ENCODE results near the gene PTPN4. TPM values are rescaled to one million over a fixed set of nuclear protein-coding genes. Genes with fewer than 3 reads are reported as not detected.
A peak's percentile ranks its signal among the peaks of the same experiment; 100 is the strongest.

Gene PTPN4
- total and polyA plus RNA-seq, 8 donors: 22.0 to 48.4 (median 28.9) TPM

DNA sequence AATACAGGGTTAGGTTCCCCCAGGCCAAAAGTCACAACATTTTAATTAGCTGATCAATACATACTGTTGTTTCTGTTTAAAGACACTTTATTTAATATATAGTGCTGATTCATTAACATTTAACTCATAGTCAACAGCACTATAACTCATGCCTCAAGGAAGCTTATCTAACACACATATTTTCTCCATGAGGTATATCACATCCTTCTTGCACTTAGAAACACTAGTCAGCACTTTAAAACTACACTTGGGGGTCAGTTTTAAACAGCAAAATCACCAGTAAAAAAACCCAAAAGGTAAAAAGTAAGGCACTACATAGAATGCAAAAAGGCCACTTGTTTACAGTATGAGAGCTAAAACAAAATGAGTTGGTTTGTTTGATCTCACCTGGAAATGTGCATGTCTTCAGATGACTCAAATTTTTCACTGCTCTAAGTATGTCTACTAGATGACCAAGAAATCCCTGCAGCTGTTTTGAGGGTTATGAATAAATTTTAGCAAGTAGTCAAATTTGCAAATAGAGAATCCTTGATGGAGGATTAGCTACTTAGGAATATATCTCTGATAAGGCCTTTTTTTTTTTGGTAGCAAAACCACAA, 199.0 kb downstream of the PTPN4 start:
- H3K27ac ChIP-seq: no peak overlapping the region
- H3K27me3 ChIP-seq: no peaks in the 10 kb centered on the region
- DNase-seq (no peak), ATAC-seq (peak; percentile 22)
- peaks cover 0 to 38% of the 10 kb centered on the region in 2 donors for H3K36me3 ChIP-seq
- no peaks in the 10 kb centered on the region for H3K4me1 ChIP-seq
- H3K4me3 ChIP-seq: no peak overlapping the region
- H3K9me3 ChIP-seq: peaks cover 0 to 2% of the 10 kb centered on the region in 2 donors
- TF ChIP-seq, protein P1, sequence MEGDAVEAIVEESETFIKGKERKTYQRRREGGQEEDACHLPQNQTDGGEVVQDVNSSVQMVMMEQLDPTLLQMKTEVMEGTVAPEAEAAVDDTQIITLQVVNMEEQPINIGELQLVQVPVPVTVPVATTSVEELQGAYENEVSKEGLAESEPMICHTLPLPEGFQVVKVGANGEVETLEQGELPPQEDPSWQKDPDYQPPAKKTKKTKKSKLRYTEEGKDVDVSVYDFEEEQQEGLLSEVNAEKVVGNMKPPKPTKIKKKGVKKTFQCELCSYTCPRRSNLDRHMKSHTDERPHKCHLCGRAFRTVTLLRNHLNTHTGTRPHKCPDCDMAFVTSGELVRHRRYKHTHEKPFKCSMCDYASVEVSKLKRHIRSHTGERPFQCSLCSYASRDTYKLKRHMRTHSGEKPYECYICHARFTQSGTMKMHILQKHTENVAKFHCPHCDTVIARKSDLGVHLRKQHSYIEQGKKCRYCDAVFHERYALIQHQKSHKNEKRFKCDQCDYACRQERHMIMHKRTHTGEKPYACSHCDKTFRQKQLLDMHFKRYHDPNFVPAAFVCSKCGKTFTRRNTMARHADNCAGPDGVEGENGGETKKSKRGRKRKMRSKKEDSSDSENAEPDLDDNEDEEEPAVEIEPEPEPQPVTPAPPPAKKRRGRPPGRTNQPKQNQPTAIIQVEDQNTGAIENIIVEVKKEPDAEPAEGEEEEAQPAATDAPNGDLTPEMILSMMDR (IDR thresholded peaks at IDR 0.05): no peak
- intact Hi-C loops (cut with DNase I): no loop called here

DNA sequence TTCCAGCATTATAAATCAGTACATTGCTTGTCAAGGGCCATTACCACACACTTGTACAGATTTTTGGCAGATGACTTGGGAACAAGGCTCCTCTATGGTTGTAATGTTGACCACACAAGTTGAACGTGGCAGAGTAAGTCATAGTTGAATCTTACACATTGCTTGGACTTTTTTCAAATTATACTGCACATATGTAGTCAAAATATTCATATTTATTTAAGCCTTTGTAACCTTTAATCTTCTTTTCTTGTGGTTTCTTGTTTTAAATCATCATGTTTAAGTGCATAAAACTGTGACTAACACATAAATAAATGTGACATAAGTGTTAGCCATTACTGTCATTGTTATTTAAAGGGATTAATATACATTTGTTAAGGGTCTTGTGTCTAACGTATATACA, 201.1 kb downstream of the PTPN4 start:
- DNase-seq (peak in 2 of 4 donors; percentile 8 to 20), ATAC-seq (peak; percentile 81)
- H3K9me3 ChIP-seq: peaks cover 0 to 2% of the 10 kb centered on the region in 2 donors
- TF ChIP-seq, protein P1 (IDR thresholded peaks at IDR 0.05): no peak
- H3K4me1 ChIP-seq: no peaks in the 10 kb centered on the region
- intact Hi-C loops (cut with DNase I): no loop called here
- no peak overlapping the region for H3K27ac ChIP-seq
- no peaks in the 10 kb centered on the region for H3K27me3 ChIP-seq
- no peak overlapping the region for H3K4me3 ChIP-seq
- peaks cover 0 to 46% of the 10 kb centered on the region in 2 donors for H3K36me3 ChIP-seq

DNA sequence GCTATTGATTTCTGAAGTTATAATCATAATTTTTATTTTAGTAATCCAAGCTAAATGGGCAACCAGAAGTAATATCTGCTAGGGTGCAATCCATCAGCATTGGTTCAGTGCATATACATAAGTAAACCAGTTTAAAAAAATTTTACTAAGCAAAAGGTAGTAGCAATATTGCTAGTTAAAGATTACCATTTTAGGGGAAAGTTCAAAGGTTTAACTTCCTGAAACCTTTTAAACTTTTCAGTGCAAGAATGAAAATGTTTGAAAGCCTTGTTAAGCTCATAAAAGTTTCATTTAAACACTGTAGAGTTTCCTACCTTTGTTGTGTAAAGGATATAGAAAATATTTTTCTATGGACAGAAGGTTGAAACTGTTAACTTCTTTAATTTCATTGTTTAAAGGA, 222.2 kb downstream of the PTPN4 start:
- DNase-seq: no peak
- Histone ChIP-seq H3K9me3 (no peaks in the 10 kb centered on the region), H3K27ac (no peak overlapping the region), H3K36me3 (peaks cover 0 to 11% of the 10 kb centered on the region in 2 donors), H3K4me1 (no peaks in the 10 kb centered on the region), H3K4me3 (no peak overlapping the region), H3K27me3 (no peaks in the 10 kb centered on the region)
- no peak for ATAC-seq
- TF ChIP-seq, protein P1 (IDR thresholded peaks at IDR 0.05): no peak
- intact Hi-C loops (cut with DNase I): no loop called here

DNA sequence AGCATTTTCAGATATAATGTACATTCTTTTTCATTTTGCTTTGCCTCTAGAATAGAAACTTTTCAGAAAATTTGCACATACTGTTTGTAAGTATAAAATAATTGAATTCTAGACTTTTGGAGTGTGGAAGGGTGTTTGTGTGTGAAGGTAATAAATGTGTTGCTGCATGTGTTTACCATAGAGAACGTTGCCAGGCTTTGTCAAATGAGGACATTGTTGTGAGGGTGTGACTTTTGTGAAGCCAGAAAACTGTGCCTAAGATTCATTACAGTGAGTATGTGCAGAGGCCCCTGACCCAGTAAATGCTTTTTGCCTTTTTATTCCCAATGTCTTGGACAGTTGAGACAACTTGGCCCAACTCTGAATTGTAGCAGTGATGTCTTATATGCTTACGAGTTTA, 222.8 kb downstream of the PTPN4 start:
- H3K9me3 ChIP-seq: no peaks in the 10 kb centered on the region
- no peaks in the 10 kb centered on the region for H3K27me3 ChIP-seq
- H3K4me3 ChIP-seq: no peak overlapping the region
- DNase-seq (no peak), ATAC-seq (no peak)
- peaks cover 0 to 5% of the 10 kb centered on the region in 2 donors for H3K36me3 ChIP-seq
- H3K27ac ChIP-seq: no peak overlapping the region
- TF ChIP-seq, protein P1 (IDR thresholded peaks at IDR 0.05): no peak
- no peaks in the 10 kb centered on the region for H3K4me1 ChIP-seq
- intact Hi-C loops (cut with DNase I): no loop called here

DNA sequence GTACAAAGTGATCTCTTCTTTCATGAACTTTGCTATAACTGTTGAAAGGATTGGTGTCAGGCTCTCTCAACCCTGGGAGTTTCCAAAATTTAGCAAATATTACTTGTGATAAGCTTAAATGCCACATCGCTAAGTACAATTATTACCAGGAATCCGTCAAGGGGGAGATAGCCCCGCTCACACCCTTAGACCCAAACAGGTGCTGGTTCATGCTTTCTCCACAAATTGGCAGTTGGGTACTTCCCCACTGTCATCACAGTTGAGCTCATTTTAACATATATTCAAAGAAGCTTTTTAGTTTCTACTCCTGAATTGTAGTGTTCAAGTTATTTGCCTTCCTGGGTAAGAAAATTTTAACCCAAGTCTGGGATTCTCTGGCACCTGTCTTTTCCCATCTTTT, 223.4 kb downstream of the PTPN4 start:
- Histone ChIP-seq H3K27ac (no peak overlapping the region), H3K36me3 (no peaks in the 10 kb centered on the region), H3K4me1 (no peaks in the 10 kb centered on the region), H3K27me3 (no peaks in the 10 kb centered on the region), H3K4me3 (no peak overlapping the region), H3K9me3 (no peaks in the 10 kb centered on the region)
- TF ChIP-seq, protein P1 (IDR thresholded peaks at IDR 0.05): no peak
- intact Hi-C loops (cut with DNase I): no loop called here
- DNase-seq (no peak), ATAC-seq (no peak)

All from left lung (tissue), 10 donors.